Left lung (tissue), 10 donors: ENCODE results near the gene SUMF2. TPM values are rescaled to one million over a fixed set of nuclear protein-coding genes. Genes with fewer than 3 reads are reported as not detected.
"Not testable (repeated sequence)": the region's sequence is repeated elsewhere in the genome, so short reads cannot be mapped to it uniquely, and the experiment has no call there.

Source experiments
- ATAC-seq: fragments of 200-7000 bp; cut with Tn5 transposase; one replicate; pipeline ENCODE4 v1.9.1; 2020; ENCODE audit warnings: moderate library complexity
- DNase-seq, 4 donors: peaks; one replicate each; pipeline ENCODE4 v3.0.0-alpha.2; 2013 to 2020
- H3K27ac ChIP-seq, 2 donors: fragments of 200-600 bp; sonication (generic) in 1 of 2; one replicate each; pipeline versions ENCODE4 v1.5.0 to v1.8.0; 2020 to 2021
- H3K27me3 ChIP-seq, 2 donors: fragments of 200-600 bp; sonication (generic) in 1 of 2; one replicate each; pipeline versions ENCODE4 v1.5.0 to v1.8.0; 2020 to 2021
- H3K36me3 ChIP-seq, 2 donors: fragments of 200-600 bp; sonication (generic) in 1 of 2; one replicate each; pipeline versions ENCODE4 v1.5.0 to v1.8.0; 2020 to 2021
- H3K4me1 ChIP-seq, 2 donors: fragments of 200-600 bp; one replicate each; pipeline ENCODE4 v1.8.0; 2021
- H3K4me3 ChIP-seq, 2 donors: fragments of 200-600 bp; sonication (generic) in 1 of 2; one replicate each; pipeline versions ENCODE4 v1.5.0 to v1.8.0; 2020 to 2021; ENCODE audit warnings: mild to moderate bottlenecking in 1 of 2
- H3K9me3 ChIP-seq, 2 donors: fragments of 200-600 bp; sonication (generic) in 1 of 2; one replicate each; pipeline versions ENCODE4 v1.5.0 to v1.8.0; 2020 to 2021
- CTCF ChIP-seq, 2 donors: fragments of 200-600 bp; sonication (generic) in 1 of 2; IDR thresholded peaks; one replicate each; pipeline versions ENCODE4 v1.5.0 to v1.8.0; 2021; ENCODE audit warnings: antibody characterized with exemption in 2 of 2
- intact Hi-C, 2 donors: fragments of 100-400 bp; cut with DNase I; formaldehyde crosslinking; loops; one replicate each; pipeline versions ENCODE4 v1.11.2 to v1.14.2; 2022
- polyA plus RNA-seq, 6 donors: library from polyadenylated mRNA; unstranded; fragments of 120-200 nt; gene quantifications; one replicate each; pipeline ENCODE4 v1.2.1, GENCODE V29; 2013; ENCODE audit not compliant: insufficient read length in 6 of 6
- total RNA-seq, 2 donors: library from RNA; stranded (reverse); fragmentation: NEBNext Ultra II Directional; extraction: Animal tissue kit (Norgen Biotek cat#: 25700); gene quantifications; one replicate each; pipeline ENCODE4 v1.2.1, GENCODE V29; 2021
- donor health status: DM: no; HTN: yes; CAD: no.
- donor health status: DM: no; HTN: no; CAD: no.

Gene SUMF2
- total and polyA plus RNA-seq, 8 donors: 105 to 151 (median 114) TPM

GRCh38 chr7:56040730-56041129, 23.4 kb upstream of the SUMF2 start:
- H3K27me3 ChIP-seq: no peaks in the 10 kb centered on the region
- no peak overlapping the region for H3K4me3 ChIP-seq
- ATAC-seq: no peak
- TF ChIP-seq CTCF (IDR thresholded peaks at IDR 0.05): no peak
- no peak overlapping the region for H3K27ac ChIP-seq
- H3K4me1 ChIP-seq: no peaks in the 10 kb centered on the region
- H3K9me3 ChIP-seq: no peaks in the 10 kb centered on the region
- intact Hi-C loops: no loop called here
- peaks cover 0 to 7% of the 10 kb centered on the region in 2 donors for H3K36me3 ChIP-seq
- DNase-seq: no peak

GRCh38 chr7:56045758-56046157, 18.3 kb upstream of the SUMF2 start:
- H3K4me3 ChIP-seq, H3K36me3 ChIP-seq, H3K9me3 ChIP-seq, H3K27me3 ChIP-seq, intact Hi-C loops, ATAC-seq: not testable (repeated sequence)
- peaks cover 10 to 13% of the 10 kb centered on the region in 2 donors for H3K4me1 ChIP-seq
- peak in 1 of 4 donors; percentile 8 for DNase-seq
- H3K27ac ChIP-seq: peak overlapping the region in 1 of 2 donors; percentile 58

GRCh38 chr7:56046721-56047445, 17.2 kb upstream of the SUMF2 start:
- intact Hi-C loops: no loop called here
- no peaks in the 10 kb centered on the region for H3K27me3 ChIP-seq
- peak; percentile 8 for ATAC-seq
- H3K36me3 ChIP-seq: peaks cover 0 to 7% of the 10 kb centered on the region in 2 donors
- no peaks in the 10 kb centered on the region for H3K9me3 ChIP-seq
- H3K27ac ChIP-seq: peak overlapping the region; percentile 58 to 62
- TF ChIP-seq CTCF (IDR thresholded peaks at IDR 0.05): no peak
- H3K4me3 ChIP-seq: no peak overlapping the region
- DNase-seq: peak in 1 of 4 donors; percentile 48
- H3K4me1 ChIP-seq: peaks cover 10 to 15% of the 10 kb centered on the region in 2 donors

GRCh38 chr7:56047446-56048116, 16.5 kb upstream of the SUMF2 start:
- H3K27ac ChIP-seq: peak overlapping the region; percentile 58 to 62
- DNase-seq, H3K36me3 ChIP-seq, ATAC-seq, H3K4me3 ChIP-seq, H3K27me3 ChIP-seq, H3K9me3 ChIP-seq, intact Hi-C loops: not testable (repeated sequence)
- peaks cover 13 to 21% of the 10 kb centered on the region in 2 donors for H3K4me1 ChIP-seq

GRCh38 chr7:56048245-56048644, 15.8 kb upstream of the SUMF2 start:
- Histone ChIP-seq H3K9me3 (no peaks in the 10 kb centered on the region), H3K4me1 (peaks cover 20 to 27% of the 10 kb centered on the region in 2 donors), H3K36me3 (peaks cover 0 to 5% of the 10 kb centered on the region in 2 donors), H3K27me3 (no peaks in the 10 kb centered on the region), H3K4me3 (no peak overlapping the region), H3K27ac (no peak overlapping the region)
- ATAC-seq (no peak), DNase-seq (no peak)
- no peak for TF ChIP-seq CTCF (IDR thresholded peaks at IDR 0.05)
- intact Hi-C loops: no loop called here

GRCh38 chr7:56048763-56049162, 15.3 kb upstream of the SUMF2 start:
- peaks cover 0 to 11% of the 10 kb centered on the region in 2 donors for H3K36me3 ChIP-seq
- H3K9me3 ChIP-seq, ATAC-seq, H3K27me3 ChIP-seq, intact Hi-C loops, H3K27ac ChIP-seq, H3K4me3 ChIP-seq: not testable (repeated sequence)
- H3K4me1 ChIP-seq: peaks cover 21 to 33% of the 10 kb centered on the region in 2 donors
- peak in 1 of 4 donors; percentile 28 for DNase-seq
